OCI-LY1 (cell line): ENCODE results near the gene CDK18.

Experiments used
- CTCF ChIP-seq: fragments of 200-600 bp; sonication (generic), shearing (Covaris generic); IDR thresholded peaks from 2 replicates; pipeline ENCODE4 v1.5.1; 2017; ENCODE audit warnings: mild to moderate bottlenecking, antibody characterized with exemption, low read length, moderate library complexity, mixed read lengths
- EZH2 ChIP-seq: fragments of 200-600 bp; sonication (generic), shearing (Covaris generic); IDR thresholded peaks from 2 replicates; pipeline ENCODE4 v1.8.0; 2017; ENCODE audit warnings: borderline replicate concordance, mixed run types, mild to moderate bottlenecking, antibody characterized with exemption, low read length, moderate library complexity, mixed read lengths

DNA sequence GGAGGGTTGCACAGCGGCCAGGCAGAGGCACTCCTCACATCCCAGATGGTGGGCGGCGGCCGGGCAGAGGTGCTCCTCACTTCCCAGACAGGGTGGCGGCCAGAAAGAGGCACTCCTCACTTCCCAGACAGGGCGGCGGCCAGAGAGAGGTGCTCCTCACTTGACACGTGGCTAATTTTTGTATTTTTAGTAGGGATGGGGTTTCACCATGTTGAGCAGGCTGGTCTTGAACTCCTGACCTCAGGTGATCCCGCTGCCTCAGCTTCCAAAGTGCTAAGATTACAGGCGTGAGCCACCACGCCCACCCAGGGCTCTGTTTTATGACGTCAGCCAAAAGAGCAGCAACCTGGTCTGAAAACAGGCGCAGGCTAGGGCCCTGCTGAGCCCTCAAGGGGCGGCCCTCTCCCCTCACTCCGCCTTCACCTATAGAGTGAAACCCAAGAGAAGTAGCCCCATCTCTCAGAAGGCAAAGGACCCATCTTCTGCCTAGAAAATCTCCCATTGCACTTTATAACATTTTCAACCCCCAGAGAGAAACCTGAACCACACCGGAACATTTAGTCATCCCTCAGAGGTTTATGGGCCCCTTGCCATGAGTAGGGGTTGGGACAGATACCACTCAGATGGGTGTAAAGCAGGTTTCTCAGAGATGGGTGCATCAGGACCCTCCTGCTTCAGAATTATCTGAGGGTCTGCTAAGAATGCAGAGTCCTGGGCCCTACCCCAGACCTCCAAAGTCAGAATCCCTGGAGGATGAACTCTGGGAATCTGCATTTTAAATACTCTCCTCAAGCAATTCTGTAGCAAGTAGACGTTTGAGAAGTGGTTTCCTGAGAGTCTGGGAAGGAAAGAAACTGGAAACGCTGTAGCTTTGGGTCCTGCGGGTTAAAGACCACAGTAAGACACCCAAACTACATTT lies 40.8 kb downstream of the CDK18 start:
- no peak for TF ChIP-seq CTCF
- no peak for TF ChIP-seq EZH2
